Measurements from ENCODE around the gene SIL1.
A peak's percentile ranks its signal among the peaks of the same experiment; 100 is the strongest.

SIL1 gene

DNA sequence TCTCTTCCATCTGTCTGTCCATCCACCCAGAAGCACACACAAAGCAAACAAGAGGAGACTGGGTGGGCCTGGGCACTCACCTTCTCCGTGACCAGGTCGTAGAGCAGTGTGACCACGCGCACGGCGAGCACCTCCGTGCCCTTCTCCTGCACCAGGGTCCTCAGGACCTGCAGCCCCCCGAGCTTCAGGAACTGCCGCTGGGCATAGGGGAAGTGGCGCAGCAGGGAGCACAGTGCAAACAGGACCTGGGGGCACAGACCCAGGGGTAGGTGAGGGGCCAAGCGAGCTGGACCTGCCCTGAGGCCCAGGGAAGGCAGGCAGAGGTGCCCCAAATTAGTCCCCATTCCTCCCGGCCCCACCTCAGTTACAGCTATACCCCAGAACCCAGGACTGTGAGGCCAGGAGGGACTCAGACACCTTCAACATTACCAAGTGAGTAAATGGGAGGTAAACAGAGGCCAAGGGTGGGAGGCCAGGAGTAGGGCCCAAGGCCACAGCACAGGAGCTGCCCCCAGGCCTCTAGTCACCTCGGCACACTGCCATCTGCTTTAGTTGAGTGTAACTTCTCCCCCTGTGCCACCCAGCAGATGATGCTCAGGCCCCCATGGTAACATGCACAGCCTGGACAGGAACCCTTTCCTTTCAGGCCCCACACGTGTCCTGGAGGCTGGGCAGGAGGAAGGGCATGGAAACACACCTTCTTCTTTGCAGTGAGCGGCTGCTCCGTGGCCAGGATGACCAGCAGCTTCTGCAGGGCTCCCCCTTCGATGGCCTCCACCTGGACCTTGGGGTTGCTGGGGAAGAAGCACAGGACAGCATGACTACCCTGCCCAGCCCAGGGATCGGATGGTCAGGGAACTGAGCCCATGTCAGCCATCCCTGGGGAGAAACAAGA is 246.8 kb downstream of the SIL1 start:
- TF ChIP-seq, protein P1, sequence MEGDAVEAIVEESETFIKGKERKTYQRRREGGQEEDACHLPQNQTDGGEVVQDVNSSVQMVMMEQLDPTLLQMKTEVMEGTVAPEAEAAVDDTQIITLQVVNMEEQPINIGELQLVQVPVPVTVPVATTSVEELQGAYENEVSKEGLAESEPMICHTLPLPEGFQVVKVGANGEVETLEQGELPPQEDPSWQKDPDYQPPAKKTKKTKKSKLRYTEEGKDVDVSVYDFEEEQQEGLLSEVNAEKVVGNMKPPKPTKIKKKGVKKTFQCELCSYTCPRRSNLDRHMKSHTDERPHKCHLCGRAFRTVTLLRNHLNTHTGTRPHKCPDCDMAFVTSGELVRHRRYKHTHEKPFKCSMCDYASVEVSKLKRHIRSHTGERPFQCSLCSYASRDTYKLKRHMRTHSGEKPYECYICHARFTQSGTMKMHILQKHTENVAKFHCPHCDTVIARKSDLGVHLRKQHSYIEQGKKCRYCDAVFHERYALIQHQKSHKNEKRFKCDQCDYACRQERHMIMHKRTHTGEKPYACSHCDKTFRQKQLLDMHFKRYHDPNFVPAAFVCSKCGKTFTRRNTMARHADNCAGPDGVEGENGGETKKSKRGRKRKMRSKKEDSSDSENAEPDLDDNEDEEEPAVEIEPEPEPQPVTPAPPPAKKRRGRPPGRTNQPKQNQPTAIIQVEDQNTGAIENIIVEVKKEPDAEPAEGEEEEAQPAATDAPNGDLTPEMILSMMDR (conservative IDR thresholded peaks at IDR 0.05) = no peak
- H3K27ac ChIP-seq = peak overlapping the region; percentile 83

DNA sequence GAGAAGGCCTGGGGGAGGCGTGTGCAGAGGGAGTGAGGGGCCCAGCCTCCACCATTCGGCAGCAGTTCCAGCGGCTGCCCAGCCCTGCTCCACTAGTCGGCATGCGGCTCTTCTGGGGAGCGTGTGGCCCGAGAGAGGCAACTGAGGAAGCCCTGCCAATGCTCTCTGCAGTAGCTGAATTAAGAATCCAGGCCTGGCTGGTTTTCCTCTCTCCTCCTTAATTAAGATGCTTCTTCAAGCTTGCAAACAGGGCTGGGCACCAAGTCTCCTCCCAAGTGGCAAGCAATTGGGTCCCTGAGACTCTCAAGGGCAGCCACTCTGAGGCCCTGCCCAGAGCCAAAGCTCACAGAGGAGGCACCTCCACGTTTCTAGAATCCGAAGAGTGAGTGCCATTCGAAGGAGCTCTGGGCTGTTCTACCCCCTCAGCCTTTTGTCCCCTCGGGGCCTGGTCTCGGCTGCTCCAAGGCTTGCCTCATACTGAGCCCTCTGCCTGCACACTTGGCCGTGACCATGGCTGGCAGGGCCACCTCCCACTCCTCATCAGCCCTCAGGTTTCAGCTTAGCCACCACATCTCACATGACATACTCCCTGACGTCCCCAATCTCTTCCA is 247.6 kb downstream of the SIL1 start:
- peak overlapping the region; percentile 76 for H3K27ac ChIP-seq
- TF ChIP-seq, protein P1 (conservative IDR thresholded peaks at IDR 0.05) = no peak

DNA sequence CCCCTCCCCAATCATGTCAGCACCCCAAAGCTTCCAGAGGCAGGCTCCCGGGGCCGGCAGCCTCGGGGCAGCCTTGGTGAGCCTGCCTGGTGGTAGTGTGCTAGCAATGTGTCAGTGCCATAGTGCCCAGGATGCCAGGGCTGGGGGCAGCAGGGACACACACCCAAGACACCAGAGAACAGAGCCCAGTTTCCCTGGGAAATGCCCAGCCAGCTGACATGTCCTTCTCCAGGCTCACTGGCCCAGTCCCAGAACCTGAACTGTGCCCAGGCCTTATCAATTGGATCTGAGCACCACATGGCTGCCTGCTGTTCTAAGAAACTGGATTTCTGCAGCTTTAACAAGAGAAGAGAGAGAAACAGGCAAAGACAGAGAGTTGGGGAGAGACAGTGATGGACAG is 248.2 kb downstream of the SIL1 start:
- TF ChIP-seq, protein P1 (conservative IDR thresholded peaks at IDR 0.05) = no peak
- H3K27ac ChIP-seq = peak overlapping the region; percentile 76

DNA sequence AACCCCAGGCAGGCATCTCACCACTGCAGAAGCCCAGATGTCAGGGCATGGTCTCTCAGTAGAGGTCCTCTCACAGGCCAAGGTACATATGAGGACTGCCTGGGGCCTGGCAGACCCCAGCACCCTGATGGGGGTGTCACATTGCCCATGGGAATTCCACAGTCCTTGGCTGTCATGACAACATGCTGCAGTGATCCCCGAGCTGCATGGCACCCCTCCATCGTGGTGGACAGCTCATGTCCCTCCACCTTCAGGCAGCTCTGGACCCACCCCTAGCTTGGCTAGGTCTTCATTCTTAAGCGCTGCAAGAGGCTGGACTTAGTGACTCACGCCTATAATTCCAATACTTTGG is 249.0 kb downstream of the SIL1 start:
- TF ChIP-seq, protein P1 (conservative IDR thresholded peaks at IDR 0.05) = no peak
- H3K27ac ChIP-seq = peak overlapping the region; percentile 76

DNA sequence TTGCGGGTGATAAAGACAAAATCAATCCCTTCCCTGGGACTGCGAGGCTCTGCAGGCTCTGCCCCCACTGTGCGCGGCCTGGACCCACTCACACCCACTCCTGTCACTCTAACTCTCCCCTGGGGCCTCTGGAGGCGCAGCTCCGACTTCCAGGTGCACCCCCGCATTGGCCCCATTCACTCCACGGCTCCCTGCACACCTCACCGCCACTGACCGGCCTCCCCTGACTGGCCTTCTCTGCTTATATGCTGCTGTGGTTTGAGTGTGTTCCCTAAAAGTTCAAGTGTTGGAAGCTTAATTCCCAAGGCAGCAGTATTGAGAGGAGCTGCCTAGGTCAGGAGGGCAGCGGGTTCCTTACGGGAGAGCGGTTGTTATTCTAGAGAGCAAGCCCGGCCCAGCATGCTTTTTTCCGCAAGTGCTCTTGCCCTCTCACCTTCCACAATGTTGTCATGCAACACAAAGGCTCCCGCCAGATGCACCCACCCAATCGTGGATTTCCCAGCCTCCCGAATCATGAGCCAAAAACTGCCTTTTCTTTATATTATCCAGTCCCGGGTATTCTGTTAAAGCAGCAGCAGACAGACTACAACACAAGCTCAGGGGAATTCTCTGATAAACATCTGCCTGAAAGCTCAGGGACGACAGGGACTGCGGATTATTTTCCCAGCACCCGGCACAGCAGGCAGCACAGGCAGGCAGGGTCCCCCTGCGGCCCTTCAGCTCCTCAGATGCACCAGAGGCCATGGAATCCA is 249.5 kb downstream of the SIL1 start:
- peak overlapping the region; percentile 76; the same call in 1 of the 2 replicates for H3K27ac ChIP-seq
- TF ChIP-seq, protein P1 (conservative IDR thresholded peaks at IDR 0.05) = no peak

DNA sequence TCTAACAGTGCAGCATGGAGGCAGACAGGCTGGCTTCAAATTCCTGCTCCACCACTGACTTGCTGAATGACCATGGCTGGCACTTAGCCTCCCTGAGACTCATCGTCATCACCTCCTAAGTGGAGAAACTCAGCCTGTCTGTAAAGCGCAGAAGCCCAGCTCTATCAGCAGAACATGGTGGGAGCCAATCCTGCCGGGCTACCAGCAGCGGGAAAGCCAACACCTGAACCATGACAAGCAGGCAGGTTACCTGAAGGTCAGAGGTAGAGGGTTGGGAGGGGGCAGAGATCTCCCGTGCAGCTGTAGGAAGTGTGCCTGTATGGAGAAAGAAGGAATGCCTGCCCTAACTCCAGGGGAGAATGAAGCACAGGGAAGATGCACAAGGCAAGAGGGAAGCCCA is 250.4 kb downstream of the SIL1 start:
- no peak overlapping the region for H3K27ac ChIP-seq
- TF ChIP-seq, protein P1 (conservative IDR thresholded peaks at IDR 0.05) = no peak

Measured in VCaP (cell line).